Activated CD4-positive, alpha-beta T cell treated with anti-CD3 and anti-CD28 coated beads, Interleukin-10, Interleukin-2, amounts not matched to agents 100 ng/mL and 50 ng/mL, durations not matched to agents 16 hours and 8 hours (primary cell): Measurements from ENCODE around the gene DNAH2.
A peak's percentile ranks its signal among the peaks of the same experiment; 100 is the strongest.

Experiments
- DNase-seq: peaks from one replicate; pipeline ENCODE4 v3.0.0-alpha.2; 2020

DNAH2 gene

GRCh38 chr17:7824021-7824924, 106.7 kb downstream of the DNAH2 start:
- DNase-seq = no peak

DNA sequence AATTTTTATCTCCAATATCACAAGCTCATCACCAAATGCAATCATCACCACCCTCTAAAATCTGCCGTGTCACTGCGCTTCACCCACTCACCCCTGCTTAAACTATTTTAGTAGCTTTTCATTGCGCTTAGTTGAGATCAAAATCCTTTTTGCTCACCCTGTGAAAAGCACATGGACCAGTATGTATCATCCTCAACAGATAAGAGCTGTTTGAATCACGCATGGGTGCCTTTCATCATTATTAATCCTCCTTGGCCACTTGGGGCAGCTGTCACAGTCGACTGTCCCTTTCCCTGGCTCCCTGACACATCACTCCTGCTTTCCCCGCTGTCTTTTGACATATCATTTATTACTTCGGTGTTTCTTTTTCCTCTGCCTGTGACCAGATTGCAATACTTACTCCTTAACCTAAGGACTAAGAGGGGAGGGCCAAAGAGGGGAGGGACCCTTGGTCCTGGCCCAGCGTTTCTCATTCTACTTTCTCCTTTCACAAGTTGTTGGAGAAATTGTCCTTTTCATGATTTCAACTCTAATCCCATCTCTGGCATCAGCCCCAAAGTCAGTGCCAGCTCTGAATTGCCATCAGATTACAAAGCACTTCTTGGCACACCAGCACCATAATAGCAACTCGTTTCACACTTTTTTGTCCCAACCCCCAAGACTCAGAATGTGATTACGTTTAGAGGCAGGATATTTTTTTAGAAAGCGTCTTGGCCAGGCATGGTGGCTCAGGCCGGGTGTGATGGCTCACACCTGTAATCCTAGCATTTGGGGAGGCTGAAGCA, 107.9 kb downstream of the DNAH2 start:
- no peak for DNase-seq

GRCh38 chr17:7830616-7831015, 113.1 kb downstream of the DNAH2 start:
- no peak for DNase-seq

DNA sequence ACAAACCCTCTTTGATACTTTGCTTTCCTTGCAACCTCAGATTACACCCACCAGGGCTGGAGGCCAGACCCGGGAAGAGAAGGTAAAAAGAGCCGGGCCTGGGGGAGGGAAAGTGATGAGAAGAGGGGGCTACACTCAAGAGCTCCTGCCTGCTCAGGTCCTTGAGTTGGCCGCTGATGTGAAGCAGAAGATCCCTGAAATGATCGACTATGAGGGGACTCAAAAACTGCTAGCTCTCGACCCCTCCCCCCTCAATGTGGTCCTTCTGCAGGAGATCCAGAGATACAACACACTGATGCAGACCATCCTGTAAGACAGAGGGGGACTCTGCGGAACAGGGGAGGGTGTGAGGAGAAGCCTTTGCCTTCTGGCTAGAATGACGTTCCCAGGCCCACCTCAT, 113.7 kb downstream of the DNAH2 start:
- DNase-seq = no peak

GRCh38 chr17:7832431-7832830, 114.9 kb downstream of the DNAH2 start:
- DNase-seq = no peak

DNA sequence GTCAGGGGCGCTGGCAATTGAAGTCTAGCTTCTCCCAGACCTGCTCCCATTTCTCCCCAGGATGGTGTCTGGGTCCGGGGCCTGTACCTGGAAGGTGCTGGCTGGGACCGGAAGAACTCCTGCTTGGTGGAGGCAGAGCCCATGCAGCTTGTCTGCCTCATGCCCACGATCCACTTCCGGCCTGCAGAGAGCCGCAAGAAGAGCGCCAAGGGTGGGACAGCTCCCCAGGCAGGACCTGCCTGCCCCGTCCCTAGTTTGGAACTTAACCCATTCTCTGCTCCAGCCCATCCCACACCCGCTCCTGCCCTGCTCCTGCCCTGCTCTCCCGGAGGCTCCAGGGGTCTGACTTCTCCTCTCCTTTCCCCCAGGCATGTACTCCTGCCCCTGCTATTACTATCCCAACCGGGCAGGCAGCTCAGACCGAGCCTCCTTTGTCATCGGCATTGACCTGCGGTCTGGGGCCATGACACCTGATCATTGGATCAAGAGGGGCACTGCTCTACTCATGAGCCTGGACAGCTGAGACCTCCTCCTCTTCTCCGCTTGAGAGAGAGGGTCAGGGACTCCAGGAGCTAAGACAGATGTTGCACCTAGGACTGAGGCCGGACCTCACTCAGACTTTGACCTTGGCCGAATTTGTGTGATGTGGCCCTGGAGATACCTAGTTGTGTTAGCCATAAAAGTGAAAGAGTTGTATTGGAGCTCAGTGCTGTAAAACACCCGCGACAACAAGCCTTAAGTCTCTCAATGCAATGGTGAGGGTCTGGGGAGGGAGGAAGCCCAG, 115.7 kb downstream of the DNAH2 start:
- no peak for DNase-seq

GRCh38 chr17:7833795-7834541, 116.4 kb downstream of the DNAH2 start, which contains the start of gene KDM6B:
TSS of gene KDM6B (plus strand) at chr17:7834217. CDS start at chr17:7845555, 11,338 bp downstream.
- DNase-seq = peak; percentile 89

- peak; percentile 42 for DNase-seq
Observed at GRCh38 chr17:7834542-7834956, 117.0 kb downstream of the DNAH2 start.

DNA sequence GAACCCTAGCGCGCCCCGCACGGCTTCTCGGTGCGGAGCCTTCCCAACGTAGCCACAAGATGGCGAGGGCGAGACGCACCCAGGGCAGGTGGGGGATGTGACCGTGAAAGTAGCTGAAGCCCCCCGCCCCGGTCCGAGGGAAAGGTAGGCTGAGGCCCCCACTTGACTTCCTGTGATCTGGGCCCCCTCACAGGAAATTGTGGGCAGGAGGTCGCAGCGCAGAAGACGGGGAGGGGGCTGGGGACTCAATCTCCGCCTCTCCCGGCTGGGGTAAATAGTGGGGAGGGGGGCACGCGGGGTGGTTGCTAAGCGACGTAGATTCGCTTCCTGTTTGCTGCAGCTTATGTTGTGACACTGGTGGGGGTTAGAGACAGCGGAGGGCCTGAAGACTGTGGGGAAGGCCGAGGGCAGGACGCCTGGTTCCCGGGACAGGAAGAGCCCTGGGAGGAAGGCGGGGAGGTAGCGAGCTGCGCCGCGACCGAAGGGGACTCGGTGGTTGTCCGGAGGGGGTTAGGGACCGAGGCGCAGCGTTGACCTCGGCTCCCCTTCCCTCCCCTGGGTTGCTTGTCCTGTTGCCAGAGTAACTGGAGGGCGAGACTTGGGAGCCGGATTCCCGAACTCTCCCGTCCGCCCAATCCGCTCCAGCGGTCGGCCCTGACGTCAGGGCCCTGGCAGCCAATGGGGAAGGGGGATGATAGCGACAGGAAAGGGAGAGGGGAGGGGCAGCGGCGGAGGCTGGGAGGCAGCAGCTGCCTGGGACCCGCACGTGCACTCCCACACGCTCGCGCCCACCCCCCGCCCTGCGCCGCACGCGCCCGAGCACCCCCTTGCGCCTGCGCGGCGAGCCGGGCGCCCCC, 117.6 kb downstream of the DNAH2 start:
- peak; percentile 96 for DNase-seq

- peak; percentile 52 for DNase-seq
Observed at GRCh38 chr17:7835814-7836595, 118.5 kb downstream of the DNAH2 start.

DNA sequence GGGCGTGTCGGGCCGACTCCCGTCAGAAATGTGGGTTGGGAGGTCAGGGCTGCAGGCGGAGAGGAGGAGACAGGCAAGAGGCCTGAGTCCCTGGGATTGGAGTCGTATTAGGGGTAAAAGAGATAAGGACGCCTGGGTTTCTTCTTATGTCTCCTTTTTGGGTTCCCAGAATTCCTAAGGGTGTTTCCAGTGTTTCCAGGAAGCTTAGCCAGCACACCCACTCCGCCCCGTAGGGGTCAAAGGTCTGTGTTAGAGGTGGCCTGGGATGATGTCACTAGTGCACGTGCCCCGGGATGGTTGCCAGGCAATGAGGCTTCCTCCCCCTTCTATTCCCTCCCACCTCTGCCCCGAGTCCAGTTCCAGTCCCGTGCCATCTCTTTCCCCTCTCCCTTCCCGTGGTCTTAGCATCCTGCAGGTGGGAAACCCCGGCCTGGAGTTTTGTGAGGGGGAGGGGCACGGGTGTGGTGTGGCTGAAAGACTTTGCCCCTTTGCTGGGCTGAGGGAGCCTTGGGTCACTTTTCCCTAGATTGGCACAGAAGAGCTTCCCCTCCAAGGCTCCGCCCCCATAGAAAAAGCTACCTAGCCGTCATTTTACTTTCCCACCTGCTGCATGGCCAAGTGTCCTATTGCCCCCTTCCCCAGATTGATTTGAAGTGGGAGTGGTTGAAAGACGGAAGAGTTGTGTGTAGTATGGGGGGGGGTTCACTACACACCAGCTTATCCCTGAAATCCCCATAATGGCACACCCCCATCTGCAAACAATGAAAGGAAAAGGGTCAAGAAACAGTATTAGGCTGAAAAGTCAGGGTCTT, 119.3 kb downstream of the DNAH2 start:
- DNase-seq = peak; percentile 85

DNA sequence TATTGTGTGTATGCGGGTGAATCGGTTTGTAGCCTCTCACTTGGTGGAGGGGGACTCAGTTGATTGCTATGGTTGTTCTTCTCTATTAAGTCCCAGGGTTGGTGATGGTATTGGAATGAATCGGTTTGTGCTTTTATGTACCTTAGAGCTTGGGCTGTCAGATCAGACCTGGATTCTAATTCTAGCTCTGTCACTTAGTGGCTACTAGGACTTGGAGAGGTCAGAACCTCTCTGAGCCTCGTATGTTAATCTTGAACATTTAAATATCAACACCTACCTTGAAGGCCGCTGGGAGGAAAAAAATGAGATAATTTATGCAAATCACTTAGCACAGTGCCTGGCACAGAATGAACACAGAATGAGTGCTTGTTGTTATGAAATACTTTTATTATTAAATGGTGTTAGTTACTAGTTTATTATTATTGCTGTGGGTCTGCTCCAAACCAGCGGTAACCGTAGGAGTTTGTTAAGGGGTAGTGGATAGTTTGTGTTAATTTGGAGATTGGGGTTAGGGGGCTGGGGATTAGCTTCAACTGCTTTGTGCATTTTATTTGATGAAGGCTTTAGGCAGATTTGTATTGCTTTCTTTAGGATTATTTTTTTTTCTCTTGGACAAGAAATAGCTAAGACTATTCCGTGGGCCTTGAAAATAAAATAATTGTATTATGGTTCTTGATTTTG, 120.0 kb downstream of the DNAH2 start:
- peak; percentile 42 for DNase-seq

GRCh38 chr17:7838090-7839075, 120.8 kb downstream of the DNAH2 start:
- peak; percentile 55 for DNase-seq

- no peak for DNase-seq
Observed at GRCh38 chr17:7839190-7839875, 121.8 kb downstream of the DNAH2 start.

GRCh38 chr17:7839876-7840261, 122.3 kb downstream of the DNAH2 start:
- peak; percentile 55 for DNase-seq

DNA sequence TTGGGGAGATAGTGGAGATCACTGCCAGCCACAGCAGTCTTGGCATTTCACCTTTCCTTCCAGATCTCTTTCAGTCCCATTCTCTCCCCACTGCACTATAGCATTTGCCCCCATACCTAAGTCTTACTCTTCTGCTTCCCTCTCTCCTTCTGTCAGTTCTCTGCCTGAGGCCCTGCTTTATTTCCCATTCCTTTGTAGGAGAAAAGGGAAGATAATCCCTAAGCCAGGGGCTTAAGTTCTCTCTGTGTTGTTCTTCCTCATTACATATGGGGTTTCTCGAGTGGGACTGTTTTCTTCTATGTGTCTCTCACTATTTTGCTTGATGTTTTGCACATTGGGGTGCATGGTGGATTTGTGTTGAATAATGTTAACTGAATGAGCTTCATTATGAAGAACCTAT, 122.9 kb downstream of the DNAH2 start:
- no peak for DNase-seq

- DNase-seq = no peak
Observed at GRCh38 chr17:7840875-7841274, 123.3 kb downstream of the DNAH2 start.
